Measurements from ENCODE around the gene SEPTIN6.

SEPTIN6 gene

DNA sequence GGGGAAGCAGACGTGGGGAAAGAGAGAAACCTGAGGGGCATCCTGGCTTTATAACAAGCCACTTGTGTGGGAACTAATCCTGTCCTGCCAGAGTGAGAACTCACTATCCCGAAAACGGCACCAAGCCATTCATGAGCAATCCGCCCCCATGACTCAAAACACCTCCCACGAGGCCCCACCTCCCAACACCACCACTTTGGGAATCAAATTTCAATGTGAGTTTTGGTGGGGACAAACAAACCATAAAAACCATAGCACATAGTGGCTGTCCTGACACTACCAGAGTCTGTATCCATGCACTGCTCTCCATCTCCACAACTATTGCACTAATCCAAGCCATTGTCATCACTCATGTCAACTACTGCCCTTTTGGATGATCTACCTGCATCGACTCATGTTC, 28.5 kb upstream of the SEPTIN6 start (continued):
- no peak for TF ChIP-seq ZSCAN4 (tag by site-specific recombination; IDR thresholded peaks at IDR 0.05)
- TF ChIP-seq ELK4 (IDR thresholded peaks at IDR 0.05; ENCODE audit: borderline replicate concordance, low read depth, low read length), result no peak
- TF ChIP-seq YY1 (tag by site-specific recombination; IDR thresholded peaks at IDR 0.05), result no peak
- TF ChIP-seq ZNF513 (tag by site-specific recombination; IDR thresholded peaks at IDR 0.05), result no peak
- TF ChIP-seq ZNF768 (tag by site-specific recombination; IDR thresholded peaks at IDR 0.05), result no peak
- no peak for TF ChIP-seq ZNF521 (tag by site-specific recombination; IDR thresholded peaks at IDR 0.05)
- peak; percentile 85 for TF ChIP-seq ZFHX2 (tag by site-specific recombination; conservative IDR thresholded peaks at IDR 0.05)
- TF ChIP-seq ZNF398 (tag by site-specific recombination; IDR thresholded peaks at IDR 0.05), result no peak
- no peak for TF ChIP-seq KLF9 (tag by site-specific recombination; IDR thresholded peaks at IDR 0.05; ENCODE audit: low read depth)
- TF ChIP-seq PRDM4 (tag by site-specific recombination; IDR thresholded peaks at IDR 0.05), result no peak
- TF ChIP-seq REPIN1 (tag by site-specific recombination; IDR thresholded peaks at IDR 0.05; ENCODE audit: low read depth), result no peak
- no peak for TF ChIP-seq KLF10 (tag by site-specific recombination; IDR thresholded peaks at IDR 0.05)
- 0 out of 2 replicates have a peak, but pooled peaks have one; percentile 17 for TF ChIP-seq ZNF600 (tag by site-specific recombination; IDR thresholded peaks at IDR 0.05)
- TF ChIP-seq ZNF335 (tag by site-specific recombination; conservative IDR thresholded peaks at IDR 0.05), result no peak
- TF ChIP-seq ZNF654 (tag by site-specific recombination; IDR thresholded peaks at IDR 0.05; ENCODE audit: low read depth), result no peak
- TF ChIP-seq ZNF610 (tag by site-specific recombination; IDR thresholded peaks at IDR 0.05; ENCODE audit: borderline replicate concordance), result no peak

DNA sequence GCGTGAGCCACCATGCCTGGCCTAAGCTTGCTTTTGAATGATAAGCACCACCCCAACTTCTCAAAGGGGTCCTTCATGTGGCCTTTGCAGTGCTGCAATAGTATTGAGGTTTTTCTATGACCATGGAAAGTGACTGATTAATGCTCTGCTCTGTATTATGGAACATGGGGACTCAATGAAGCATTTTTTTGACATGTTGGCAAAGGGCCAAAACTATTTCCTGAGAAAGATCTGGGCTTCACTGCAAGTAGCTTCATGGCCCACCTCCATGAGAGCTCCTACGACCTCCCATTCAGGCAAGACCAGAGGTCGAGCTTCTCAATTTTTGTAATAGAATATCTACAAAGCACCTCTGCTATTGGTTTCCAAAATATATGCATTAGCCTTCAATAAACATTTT, 16.7 kb upstream of the SEPTIN6 start:
- CTCF ChIA-PET, result interaction anchor here (0.5 to 1.6 kb wide), 5 partner anchors 10 to 346 kb away, joined by 3 to 7 read pairs (median 3); no protein-coding TSS in a partner anchor

More for the DNA sequence above, 16.7 kb upstream of the SEPTIN6 start:
- no peak overlapping the region for H3K4me3 ChIP-seq (ENCODE audit: low read depth, low read length)
- H3K36me3 ChIP-seq (ENCODE audit: control insufficient read depth in 2 of 2, insufficient read depth in 1 of 2, low read length in 2 of 2), result no peaks in the 10 kb centered on the region
- no peaks in the 10 kb centered on the region for H3K4me1 ChIP-seq (ENCODE audit: control insufficient read depth, insufficient read depth, low read length)
- POLR2A ChIA-PET, result interaction anchor here (1.8 kb wide), 1 partner anchor 17 kb away, joined by 6 read pairs; the partner anchor contains the start of gene SEPTIN6
- no peak for TF ChIP-seq ZBTB20 (tag by site-specific recombination; IDR thresholded peaks at IDR 0.05)
- no peak for TF ChIP-seq GFI1B (tag by site-specific recombination; IDR thresholded peaks at IDR 0.05)
- TF ChIP-seq OSR2 (tag by site-specific recombination; IDR thresholded peaks at IDR 0.05), result no peak
- no peak for TF ChIP-seq HOXC10 (CRISPR knock-in tag; IDR thresholded peaks at IDR 0.05)
- TF ChIP-seq SALL2 (tag by site-specific recombination; IDR thresholded peaks at IDR 0.05; ENCODE audit: borderline replicate concordance), result no peak
- no peak for TF ChIP-seq ZNF707 (tag by site-specific recombination; IDR thresholded peaks at IDR 0.05)
- TF ChIP-seq, protein P1, sequence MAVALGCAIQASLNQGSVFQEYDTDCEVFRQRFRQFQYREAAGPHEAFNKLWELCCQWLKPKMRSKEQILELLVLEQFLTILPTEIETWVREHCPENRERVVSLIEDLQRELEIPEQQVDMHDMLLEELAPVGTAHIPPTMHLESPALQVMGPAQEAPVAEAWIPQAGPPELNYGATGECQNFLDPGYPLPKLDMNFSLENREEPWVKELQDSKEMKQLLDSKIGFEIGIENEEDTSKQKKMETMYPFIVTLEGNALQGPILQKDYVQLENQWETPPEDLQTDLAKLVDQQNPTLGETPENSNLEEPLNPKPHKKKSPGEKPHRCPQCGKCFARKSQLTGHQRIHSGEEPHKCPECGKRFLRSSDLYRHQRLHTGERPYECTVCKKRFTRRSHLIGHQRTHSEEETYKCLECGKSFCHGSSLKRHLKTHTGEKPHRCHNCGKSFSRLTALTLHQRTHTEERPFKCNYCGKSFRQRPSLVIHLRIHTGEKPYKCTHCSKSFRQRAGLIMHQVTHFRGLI (tag by site-specific recombination; IDR thresholded peaks at IDR 0.05), result no peak
- H3K9me3 ChIP-seq (ENCODE audit: control insufficient read depth, insufficient read depth, low read depth, low read length), result no peaks in the 10 kb centered on the region
- no peak overlapping the region for H3K27ac ChIP-seq (ENCODE audit: extremely low read depth, low read depth, low read length)

Measured in HEK293 (cell line).